ENCODE data around the gene SLC31A1. TPM values are rescaled to one million over a fixed set of nuclear protein-coding genes. Genes with fewer than 3 reads are reported as not detected.

Gene SLC31A1
- total and polyA plus RNA-seq, 2 of the 8 experiments (the other 6 are each of a cell fraction or from before 2014, with no cell fraction given), result 23.9 to 40.8 TPM

DNA sequence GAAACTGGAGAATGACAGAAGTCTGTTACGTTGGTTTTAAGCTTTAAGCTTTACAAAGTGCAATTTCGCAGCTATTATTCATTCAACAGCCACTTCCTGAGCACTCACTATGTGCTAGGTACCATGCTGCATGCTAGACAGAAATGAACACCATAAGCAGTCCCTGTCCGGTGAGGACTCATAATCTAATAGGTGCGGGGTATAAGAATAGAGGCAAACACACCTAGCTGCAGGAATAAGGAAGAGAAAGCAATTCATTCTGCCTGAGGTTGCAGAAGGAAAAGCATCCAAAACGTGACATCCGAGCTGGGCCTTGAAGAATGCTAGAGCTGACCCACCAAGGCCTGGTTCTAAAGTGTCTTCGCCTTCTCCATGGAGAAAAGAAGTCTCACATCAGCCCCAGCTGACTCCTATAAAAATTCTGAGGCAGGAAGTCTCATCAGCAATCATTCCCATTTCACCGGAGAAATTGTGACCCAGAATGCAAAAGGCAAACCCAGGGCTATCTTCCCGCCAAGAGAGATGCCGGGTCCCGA is 809 bp upstream of the SLC31A1 start:
- Histone ChIP-seq H3K27ac (ENCODE audit: low read depth, low read length) (0 out of 2 replicates have a peak overlapping the region, but pooled peaks have one; percentile 22), H2BK120ac (replicated peaks; ENCODE audit: low read depth, low read length) (no peak overlapping the region), H3K9ac (replicated peaks in 1 of 4; ENCODE audit: extremely low read depth in 1 of 4, low read depth in 3 of 4, low read length in 3 of 4) (peak overlapping the region; percentile 45 to 78 (median 64)), H4K8ac (ENCODE audit: extremely low read depth, insufficient read depth, low read length) (no peak overlapping the region), H3K79me2 (ENCODE audit: control insufficient read depth in 1 of 2, insufficient read depth in 2 of 2, low read length in 2 of 2) (peaks cover 6 to 52% of the 10 kb centered on the region in 2 experiments), H3K18ac (ENCODE audit: extremely low read depth, low read length) (no peak overlapping the region; the same call in 1 of the 2 replicates), H2BK5ac (ENCODE audit: low read depth, low read length) (no peak overlapping the region), H4K5ac (ENCODE audit: insufficient read length, low read depth, low read length) (no peak overlapping the region), H2AK5ac (ENCODE audit: low read depth, low read length) (no peak overlapping the region), H3K36me3 (ENCODE audit: control insufficient read depth in 2 of 4, insufficient read depth in 4 of 4, low read length in 3 of 4) (no peaks in the 10 kb centered on the region; a peak in 1 of 8 replicates), H3K79me1 (ENCODE audit: low read depth, low read length) (0 out of 2 replicates have a peak, but pooled peaks cover 3% of the 10 kb centered on the region), H3K27me3 (replicated peaks in 1 of 4; ENCODE audit: control insufficient read depth in 3 of 4, extremely low read depth in 1 of 4, insufficient read depth in 3 of 4, low read length in 3 of 4) (no peaks in the 10 kb centered on the region), H3K14ac (ENCODE audit: insufficient read length) (no peak overlapping the region), H2BK20ac (ENCODE audit: low read length) (no peak overlapping the region), H3K4me3 (ENCODE audit: extremely low read depth in 1 of 4, insufficient read depth in 2 of 4, low read depth in 3 of 4, low read length in 4 of 4) (peak overlapping the region; percentile 93 to 96 (median 94)), H3K4ac (replicated peaks; ENCODE audit: insufficient read length, low read depth, low read length) (no peak overlapping the region), H3K23ac (ENCODE audit: insufficient read length) (no peak overlapping the region), H3K23me2 (ENCODE audit: low read depth, low read length) (peaks cover 10% of the 10 kb centered on the region), H2BK15ac (ENCODE audit: low read length) (no peak overlapping the region), H3K4me1 (replicated peaks in 1 of 4; ENCODE audit: control insufficient read depth in 3 of 4, insufficient read depth in 4 of 4, low read length in 3 of 4) (peaks cover 0 to 10% (median 1%) of the 10 kb centered on the region in 4 experiments; a peak in 4 of 7 replicates), H4K20me1 (replicated peaks in 1 of 2; ENCODE audit: control insufficient read depth in 1 of 2, insufficient read depth in 2 of 2, low read length in 2 of 2) (peaks cover 0 to 2% of the 10 kb centered on the region in 2 experiments), H3K56ac (replicated peaks; ENCODE audit: insufficient read length, low read depth, low read length) (no peak overlapping the region), H2BK12ac (ENCODE audit: low read depth, low read length) (no peak overlapping the region), H3K4me2 (ENCODE audit: insufficient read depth in 1 of 2, low read depth in 2 of 2, low read length in 2 of 2) (peak overlapping the region; percentile 90 to 99), H4K91ac (replicated peaks; ENCODE audit: insufficient read length, low read length) (no peak overlapping the region), H2AFZ (ENCODE audit: low read length) (peak overlapping the region; percentile 64), H3K9me3 (ENCODE audit: insufficient read depth in 2 of 2, low read depth in 1 of 2, low read length in 1 of 2) (no peaks in the 10 kb centered on the region)
- ChIA-PET POLR2A (ENCODE audit: partially characterized antibody) (interaction anchor here (0.7 to 2.9 kb wide), 7 partner anchors 11 to 190 kb away, joined by 3 to 10 read pairs (median 5); partner anchors contain the start of genes C9orf43, CDC26, POLE3 and PRPF4), CTCF (ENCODE audit: partially characterized antibody) (interaction anchor here (0.9 to 3.1 kb wide), 6 partner anchors 26 to 401 kb away, joined by 3 to 17 read pairs (median 3); partner anchors contain the start of genes CDC26, PRPF4 and SLC31A2)
- 23% methylated on average over 11 of the region's 11 CpGs; no CpG with 5 or more reads in 1 of the 2 experiments for WGBS, 2 experiments (ENCODE audit: extremely low coverage in 1 of 2, insufficient coverage in 1 of 2, insufficient read length in 1 of 2, insufficient replicate concordance in 2 of 2, low coverage in 1 of 2, low lambda C conversion rate in 2 of 2, missing lambda C conversion rate in 1 of 2)
- no peak for FAIRE-seq
- DNase-seq (ENCODE audit: low read depth in 1 of 2, low spot score in 2 of 2), result no peak
- TF ChIP-seq TCF12 (IDR thresholded peaks at IDR 0.05; ENCODE audit: low read depth, low read length), result no peak
- no peak for TF ChIP-seq TAF7 (optimal IDR thresholded peaks at IDR 0.05; ENCODE audit: borderline replicate concordance, low read depth, low read length)
